GM23338 (cell line): Measurements from ENCODE around the gene FMO2. TPM values are rescaled to one million over a fixed set of nuclear protein-coding genes. Genes with fewer than 3 reads are reported as not detected.

Experiments
- ATAC-seq: fragments of 200-7000 bp; cut with Tn5 transposase; 3 replicates; pipeline ENCODE4 v1.9.1; 2020
- DNase-seq: peaks from one replicate; pipeline ENCODE4 v3.0.0-alpha.2; 2015; ENCODE audit warnings: low spot score
- H2AFZ ChIP-seq: fragments of 200-600 bp; sonication (generic); 2 replicates; pipeline ENCODE4 v1.8.0; 2016; ENCODE audit warnings: antibody characterized with exemption, mild to moderate bottlenecking, moderate library complexity
- H3F3A ChIP-seq: fragments of 200-600 bp; sonication (generic); replicated peaks from 2 replicates; pipeline ENCODE4 v1.8.0; 2017; ENCODE audit warnings: antibody characterized with exemption, mixed run types, low read depth
- H3K27ac ChIP-seq: fragments of 200-600 bp; sonication (generic); 2 replicates; pipeline ENCODE4 v1.6.1; 2016; ENCODE audit warnings: low read depth
- H3K27me3 ChIP-seq: fragments of 200-600 bp; sonication (generic); 2 replicates; pipeline ENCODE4 v1.8.0; 2016; ENCODE audit warnings: mild to moderate bottlenecking, mixed run types, moderate library complexity; ENCODE audit not compliant: insufficient read depth
- H3K36me3 ChIP-seq: fragments of 200-600 bp; sonication (generic); 2 replicates; pipeline ENCODE4 v1.8.0; 2016; ENCODE audit warnings: mild to moderate bottlenecking; ENCODE audit not compliant: insufficient read depth
- H3K4me1 ChIP-seq: fragments of 200-600 bp; sonication (generic); 2 replicates; pipeline ENCODE4 v1.8.0; 2016; ENCODE audit warnings: mild to moderate bottlenecking, moderate library complexity; ENCODE audit not compliant: insufficient read depth
- H3K4me2 ChIP-seq: fragments of 200-600 bp; sonication (generic); 2 replicates; pipeline ENCODE4 v1.7.1; 2017; ENCODE audit warnings: mixed run types
- H3K4me3 ChIP-seq: fragments of 200-600 bp; sonication (generic); 2 replicates; pipeline ENCODE4 v1.6.1; 2016; ENCODE audit warnings: mixed run types
- H3K79me2 ChIP-seq: fragments of 200-600 bp; sonication (generic); replicated peaks from 2 replicates; pipeline ENCODE4 v1.8.0; 2017; ENCODE audit warnings: mild to moderate bottlenecking; ENCODE audit not compliant: insufficient read depth
- H3K9me2 ChIP-seq: fragments of 200-600 bp; sonication (generic); 2 replicates; pipeline ENCODE4 v1.8.0; 2017; ENCODE audit not compliant: insufficient read depth
- H4K20me1 ChIP-seq: fragments of 200-600 bp; sonication (generic); replicated peaks from 2 replicates; pipeline ENCODE4 v1.8.0; 2017; ENCODE audit warnings: mild to moderate bottlenecking; ENCODE audit not compliant: insufficient read depth
- H3K27ac Mint-ChIP-seq: 2 replicates; pipeline ENCODE4 v1.8.0; 2020; ENCODE audit warnings: inconsistent platforms, mild to moderate bottlenecking, moderate library complexity, mixed read lengths
- H3K27me3 Mint-ChIP-seq: 3 replicates; pipeline ENCODE4 v1.8.0; 2022; ENCODE audit warnings: low read depth, mild to moderate bottlenecking, moderate library complexity, mixed read lengths, inconsistent platforms; ENCODE audit not compliant: insufficient read depth, poor library complexity
- H3K36me3 Mint-ChIP-seq: 3 replicates; pipeline ENCODE4 v1.8.0; 2021; ENCODE audit warnings: low read depth, mild to moderate bottlenecking, inconsistent platforms, moderate library complexity, mixed read lengths
- H3K4me1 Mint-ChIP-seq: 3 replicates; pipeline ENCODE4 v1.8.0; 2020; ENCODE audit warnings: mild to moderate bottlenecking, inconsistent platforms, mixed read lengths
- H3K4me3 Mint-ChIP-seq: 3 replicates; pipeline ENCODE4 v1.8.0; 2021; ENCODE audit warnings: moderate library complexity, mild to moderate bottlenecking, inconsistent platforms, mixed read lengths
- H3K9me3 Mint-ChIP-seq: 3 replicates; pipeline ENCODE4 v1.8.0; 2020; ENCODE audit warnings: moderate library complexity, mild to moderate bottlenecking, inconsistent platforms, mixed read lengths
- CREB1 ChIP-seq: fragments of 250-450 bp; sonication (Bioruptor Pico); IDR thresholded peaks from 2 replicates; pipeline ENCODE4 v1.5.0; 2020; ENCODE audit warnings: low read depth, mild to moderate bottlenecking, moderate library complexity
- EZH2phosphoT487 ChIP-seq: fragments of 200-600 bp; sonication (generic); IDR thresholded peaks from one replicate; pipeline ENCODE4 v1.8.1; 2018; ENCODE audit warnings: antibody characterized with exemption; ENCODE audit not compliant: unreplicated experiment
- JUNB ChIP-seq: IDR thresholded peaks from one replicate; pipeline ENCODE4 v1.6.1; 2016; ENCODE audit warnings: antibody characterized with exemption; ENCODE audit not compliant: unreplicated experiment
- POLR2AphosphoS5 ChIP-seq: IDR thresholded peaks from 2 replicates; pipeline ENCODE4 v1.6.1; 2016; ENCODE audit warnings: antibody characterized with exemption, low read depth
- REST ChIP-seq: IDR thresholded peaks from one replicate; pipeline ENCODE4 v1.6.1; 2018; ENCODE audit warnings: antibody characterized with exemption; ENCODE audit not compliant: unreplicated experiment
- STAT1 ChIP-seq: IDR thresholded peaks from one replicate; pipeline ENCODE4 v1.6.1; 2016; ENCODE audit warnings: antibody characterized with exemption; ENCODE audit not compliant: unreplicated experiment
- ZNF114 ChIP-seq: fragments of 250-450 bp; sonication (Bioruptor Pico); IDR thresholded peaks from 2 replicates; pipeline ENCODE4 v1.5.0; 2020; ENCODE audit warnings: mild to moderate bottlenecking, moderate library complexity
- ZNF331 ChIP-seq: fragments of 250-450 bp; sonication (Bioruptor Pico); IDR thresholded peaks from 2 replicates; pipeline ENCODE4 v1.5.0; 2020; ENCODE audit warnings: low read depth, mild to moderate bottlenecking, moderate library complexity
- ZNF462 ChIP-seq: fragments of 250-450 bp; sonication (Bioruptor Pico); IDR thresholded peaks from 2 replicates; pipeline ENCODE4 v1.5.0; 2020; ENCODE audit warnings: mild to moderate bottlenecking, moderate library complexity
- polyA plus RNA-seq: library from polyadenylated mRNA; unstranded; fragments of >200 nt; fragmentation: Nextera tagmentation; extraction: Ambion mirVana; gene quantifications from 2 replicates; pipeline ENCODE4 v1.2.1, GENCODE V29; 2016
- total RNA-seq: library from RNA; depleted of rRNA; stranded (reverse); fragments of >200 nt; shearing (Covaris generic); gene quantifications from 2 replicates; pipeline ENCODE4 v1.2.3, GENCODE V29; 2014

FMO2 gene
- total and polyA plus RNA-seq, 2 experiments from 2014 or later = 0.31 TPM; not detected in 1

- H3K4me3 Mint-ChIP-seq = peak overlapping the region; percentile 72
- peak; percentile 83 for ATAC-seq
- Histone ChIP-seq H3K4me1 (peaks cover 45% of the 10 kb centered on the region), H2AFZ (no peak overlapping the region), H4K20me1 (no peaks in the 10 kb centered on the region), H3F3A (no peaks in the 10 kb centered on the region), H3K27ac (peak overlapping the region; percentile 98), H3K36me3 (no peaks in the 10 kb centered on the region), H3K4me3 (peak overlapping the region; percentile 44), H3K4me2 (peak overlapping the region; percentile 69), H3K9me2 (no peaks in the 10 kb centered on the region), H3K27me3 (no peaks in the 10 kb centered on the region), H3K79me2 (no peaks in the 10 kb centered on the region)
- H3K27ac Mint-ChIP-seq = peak overlapping the region; percentile 95
- TF ChIP-seq EZH2phosphoT487 (no peak), REST (no peak), POLR2AphosphoS5 (no peak), STAT1 (no peak), ZNF331 (CRISPR knock-in tag) (no peak), ZNF114 (CRISPR knock-in tag) (no peak), JUNB (no peak), CREB1 (no peak), ZNF462 (CRISPR knock-in tag) (no peak)
- peak; percentile 99 for DNase-seq
- H3K4me1 Mint-ChIP-seq = peaks cover 53% of the 10 kb centered on the region
- peaks cover 2% of the 10 kb centered on the region for H3K27me3 Mint-ChIP-seq
- H3K9me3 Mint-ChIP-seq = peaks cover 23% of the 10 kb centered on the region
- peaks cover 19% of the 10 kb centered on the region; the same call in 2 of the 3 replicates for H3K36me3 Mint-ChIP-seq
These were observed 35.0 kb downstream of the FMO2 start for GRCh38 chr1:171220081-171220420.
